Skeletal muscle tissue (tissue), 4 donors: ENCODE results near the gene RPS18. TPM values are rescaled to one million over a fixed set of nuclear protein-coding genes. Genes with fewer than 3 reads are reported as not detected.
A peak's percentile ranks its signal among the peaks of the same experiment; 100 is the strongest.

Experiments
- H3K27ac ChIP-seq: one replicate; pipeline ENCODE4 v1.7.0; 2013; ENCODE audit warnings: mild to moderate bottlenecking, low read depth, low read length, inconsistent platforms
- H3K27me3 ChIP-seq, 3 donors: one replicate each; pipeline ENCODE4 v1.7.0; 2013; ENCODE audit warnings: low read length in 3 of 3; ENCODE audit not compliant: control insufficient read depth in 3 of 3, insufficient read depth in 3 of 3
- H3K36me3 ChIP-seq, 3 donors: one replicate each; pipeline ENCODE4 v1.7.0; 2013; ENCODE audit warnings: low read length in 3 of 3; ENCODE audit not compliant: control insufficient read depth in 3 of 3, insufficient read depth in 3 of 3
- H3K4me1 ChIP-seq, 3 donors: one replicate each; pipeline ENCODE4 v1.7.0; 2013; ENCODE audit warnings: low read length in 3 of 3, mild to moderate bottlenecking in 3 of 3; ENCODE audit not compliant: control insufficient read depth in 3 of 3, insufficient read depth in 3 of 3
- H3K4me3 ChIP-seq, 3 donors: one replicate each; pipeline ENCODE4 v1.7.0; 2013; ENCODE audit warnings: low read length in 3 of 3
- H3K9ac ChIP-seq, 3 donors: one replicate each; pipeline ENCODE4 v1.7.0; 2013; ENCODE audit warnings: low read length in 3 of 3, mild to moderate bottlenecking in 3 of 3, moderate library complexity in 2 of 3, low read depth in 1 of 3
- H3K9me3 ChIP-seq, 3 donors: one replicate each; pipeline ENCODE4 v1.7.0; 2013; ENCODE audit warnings: low read length in 3 of 3; ENCODE audit not compliant: control insufficient read depth in 3 of 3
- total RNA-seq: library from RNA; depleted of rRNA; stranded (reverse); fragments of >200 nt; gene quantifications from one replicate; pipeline ENCODE4 v1.2.3, GENCODE V29; 2014
- donor health status: Osteomylitis.

RPS18 gene
- total RNA-seq, 1 donor from 2014 or later = 8,222 TPM

DNA sequence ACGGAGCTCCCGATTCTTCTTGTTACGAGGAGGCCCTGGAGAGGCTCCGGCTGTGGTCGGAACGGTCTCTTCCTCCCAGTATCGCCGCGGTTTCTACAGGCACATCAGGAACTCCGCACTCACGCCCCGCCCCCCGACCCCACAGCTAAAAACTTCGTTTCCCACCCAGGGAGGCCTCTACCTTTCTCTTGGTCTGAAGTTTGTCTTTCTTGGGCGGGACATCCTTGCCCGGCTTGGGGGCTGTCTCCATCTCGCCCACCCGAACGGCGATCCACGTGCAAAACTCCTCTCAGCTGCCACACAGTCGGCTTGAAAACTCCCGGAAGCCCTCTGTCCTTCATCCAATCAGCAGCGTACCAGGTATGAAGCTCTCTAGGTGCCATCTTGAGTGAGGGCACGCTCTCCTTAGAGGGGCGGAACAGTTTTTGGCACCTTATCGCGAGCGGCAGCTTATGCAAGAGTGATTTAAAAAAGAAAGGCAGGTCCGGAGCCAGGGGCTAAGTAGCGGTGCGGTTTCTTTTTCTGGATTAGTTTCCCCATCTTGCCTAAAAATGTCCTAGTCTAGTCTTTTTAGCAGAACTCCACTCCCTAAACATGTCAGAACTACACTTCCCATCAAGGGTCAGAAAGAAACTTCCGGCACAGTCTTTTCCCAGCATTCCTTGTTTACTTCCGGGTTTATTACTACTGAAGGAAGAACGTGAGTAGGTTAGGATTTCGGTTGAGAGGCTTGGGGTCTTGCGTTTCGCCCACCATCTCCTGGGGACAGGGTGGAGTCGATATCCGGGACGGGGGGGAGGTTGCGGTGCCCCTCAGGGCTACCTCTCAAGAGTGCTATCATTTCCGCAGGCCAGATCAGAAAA is 17.3 kb downstream of the RPS18 start, which contains the start of the genes PFDN6 and WDR46:
Gene PFDN6 (plus strand): TSS at position 681 of the 863 bp plus-strand sequence. CDS start 256 bp downstream, outside the sequence.
Gene WDR46 (minus strand): TSS at position 319 of the 863 bp plus-strand sequence. CDS start 69 bp downstream, at position 250.
- peak within 1 kb of the TSS; percentile 80 for H3K27ac ChIP-seq
- peaks cover 54 to 57% (median 55%) of the 10 kb centered on the region in 3 donors for H3K36me3 ChIP-seq
- no peaks in the 10 kb centered on the region for H3K9me3 ChIP-seq
- peak within 1 kb of the TSS; percentile 90 to 96 (median 95) for H3K4me3 ChIP-seq
- H3K4me1 ChIP-seq = peaks cover 19 to 29% (median 23%) of the 10 kb centered on the region in 3 donors
- peak within 1 kb of the TSS; percentile 93 to 95 (median 93) for H3K9ac ChIP-seq
- no peaks in the 10 kb centered on the region for H3K27me3 ChIP-seq

DNA sequence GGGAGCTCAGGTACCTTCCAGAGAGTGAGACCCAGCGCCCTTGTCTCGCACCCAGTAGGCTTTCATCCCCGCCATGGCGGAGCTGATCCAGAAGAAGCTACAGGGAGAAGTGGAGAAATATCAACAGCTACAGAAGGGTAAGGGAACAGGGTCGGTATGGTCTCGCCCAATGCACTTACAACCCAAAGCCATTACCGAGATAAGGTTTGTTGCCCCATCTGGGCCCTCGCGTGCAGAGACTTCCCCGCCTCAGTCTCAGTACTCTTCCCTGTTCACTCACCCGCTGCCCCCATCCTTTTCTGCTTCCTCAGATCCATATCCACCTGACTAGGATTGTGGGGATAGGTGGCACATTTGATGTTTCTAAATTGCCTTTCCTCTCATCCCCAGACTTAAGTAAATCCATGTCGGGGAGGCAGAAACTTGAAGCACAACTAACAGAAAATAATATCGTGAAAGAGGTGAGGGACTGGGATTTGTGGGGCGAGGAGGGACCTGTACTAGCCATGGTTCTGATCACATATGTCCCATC is 18.0 kb downstream of the RPS18 start:
- H3K36me3 ChIP-seq = peaks cover 54 to 56% (median 55%) of the 10 kb centered on the region in 3 donors

DNA sequence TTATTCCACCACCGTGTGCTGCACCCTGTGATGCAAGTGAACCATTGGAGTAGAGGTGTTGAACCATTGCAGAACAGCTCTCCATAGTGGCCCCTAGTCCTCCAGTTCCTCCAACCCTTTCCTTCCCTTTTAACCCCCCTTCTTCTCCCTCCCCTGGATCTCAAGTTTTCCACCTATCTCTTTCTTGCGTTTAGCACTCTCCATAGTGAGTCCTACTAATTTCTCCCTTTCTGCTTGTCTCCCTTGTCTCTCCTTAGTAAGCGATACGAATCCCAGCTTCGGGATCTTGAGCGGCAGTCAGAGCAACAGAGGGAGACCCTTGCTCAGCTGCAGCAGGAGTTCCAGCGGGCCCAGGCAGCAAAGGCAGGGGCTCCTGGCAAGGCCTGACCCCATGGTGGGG is 18.6 kb downstream of the RPS18 start:
- Histone ChIP-seq H3K9me3 (no peaks in the 10 kb centered on the region), H3K9ac (peak overlapping the region; percentile 93 to 95 (median 93)), H3K36me3 (peaks cover 58 to 61% (median 60%) of the 10 kb centered on the region in 3 donors), H3K4me1 (peaks cover 19 to 29% (median 23%) of the 10 kb centered on the region in 3 donors), H3K4me3 (peak overlapping the region; percentile 90 to 96 (median 95)), H3K27ac (no peak overlapping the region), H3K27me3 (no peaks in the 10 kb centered on the region)

More for the DNA sequence above, 18.0 kb downstream of the RPS18 start:
- peak overlapping the region; percentile 90 to 96 (median 95) for H3K4me3 ChIP-seq
- H3K9ac ChIP-seq = peak overlapping the region; percentile 93 to 95 (median 93)
- no peaks in the 10 kb centered on the region for H3K9me3 ChIP-seq
- H3K4me1 ChIP-seq = peaks cover 19 to 29% (median 23%) of the 10 kb centered on the region in 3 donors
- no peaks in the 10 kb centered on the region for H3K27me3 ChIP-seq
- H3K27ac ChIP-seq = peak overlapping the region; percentile 80

DNA sequence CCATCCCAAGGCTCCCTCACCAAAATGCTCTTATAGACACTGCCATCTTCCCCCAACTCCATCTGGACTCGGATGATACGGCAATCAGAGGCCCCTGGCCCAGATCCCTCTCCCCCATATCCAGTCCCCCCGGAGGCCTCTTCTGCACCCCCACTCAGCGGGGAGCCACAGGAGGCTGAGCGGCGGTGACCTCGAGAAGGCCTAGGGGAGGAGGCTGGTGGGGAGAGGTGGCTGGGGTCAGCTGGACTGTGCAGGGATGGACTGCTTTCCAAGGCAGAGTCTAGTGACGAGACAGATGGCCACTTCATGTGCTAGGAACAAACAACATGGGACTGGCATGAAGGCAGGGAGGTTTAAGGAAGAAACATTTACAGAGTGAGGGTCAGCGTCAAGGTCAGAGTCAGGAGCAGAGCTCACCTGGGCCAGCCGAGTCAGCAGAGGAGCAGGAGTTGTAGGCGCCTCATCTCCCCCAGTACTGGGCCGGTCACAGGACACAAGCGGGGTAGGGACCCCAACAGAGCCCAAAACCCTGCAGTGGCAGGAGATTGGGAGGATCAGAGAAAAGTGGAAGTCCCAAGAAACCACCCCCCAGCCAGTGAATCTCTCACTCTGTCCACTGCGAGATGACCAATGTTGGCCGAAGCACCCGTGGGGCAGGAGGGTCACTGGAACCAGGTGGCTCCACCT is 21.3 kb downstream of the RPS18 start:
- Histone ChIP-seq H3K9me3 (no peaks in the 10 kb centered on the region), H3K27ac (no peak overlapping the region), H3K4me1 (peaks cover 25 to 35% (median 26%) of the 10 kb centered on the region in 3 donors), H3K9ac (no peak overlapping the region), H3K27me3 (no peaks in the 10 kb centered on the region), H3K4me3 (no peak overlapping the region), H3K36me3 (peaks cover 53 to 54% (median 53%) of the 10 kb centered on the region in 3 donors)

DNA sequence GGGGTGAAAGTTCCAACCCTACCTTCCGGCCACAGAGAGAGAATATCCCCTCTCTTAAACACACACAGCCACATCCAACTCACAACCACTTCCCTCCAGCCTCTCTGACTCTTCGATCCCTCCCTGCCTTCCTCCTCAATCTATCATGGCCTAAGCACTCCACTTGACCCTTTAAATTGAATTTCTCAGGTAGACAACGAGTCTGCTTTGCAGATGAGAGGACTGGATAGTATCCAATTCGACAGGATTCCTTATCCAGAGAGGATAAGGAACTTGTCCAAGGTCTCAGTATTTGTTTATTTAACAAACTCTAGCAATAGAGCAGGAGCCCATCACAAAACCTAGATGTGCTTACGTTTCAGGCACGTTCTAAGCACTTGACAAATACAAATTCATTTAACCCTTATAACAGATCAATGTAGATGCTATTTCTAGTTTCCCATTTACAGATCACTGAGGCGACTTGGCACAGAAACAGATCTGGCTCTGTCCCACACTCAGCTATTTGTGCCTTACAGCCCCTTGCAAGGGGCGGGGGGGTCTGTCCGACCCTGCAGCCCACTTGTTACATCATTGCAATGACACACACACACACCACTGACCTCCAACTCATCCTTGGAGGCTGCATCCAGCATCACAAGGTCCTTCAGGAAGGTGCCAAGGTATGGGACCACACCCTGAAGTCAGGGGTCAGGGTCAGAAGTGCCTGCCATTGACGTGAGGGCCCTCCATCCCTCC is 22.4 kb downstream of the RPS18 start:
- no peaks in the 10 kb centered on the region for H3K27me3 ChIP-seq
- no peaks in the 10 kb centered on the region for H3K9me3 ChIP-seq
- peaks cover 53% of the 10 kb centered on the region in 3 donors for H3K36me3 ChIP-seq
- no peak overlapping the region for H3K4me3 ChIP-seq
- H3K9ac ChIP-seq = no peak overlapping the region
- H3K4me1 ChIP-seq = peaks cover 21 to 27% (median 22%) of the 10 kb centered on the region in 3 donors
- no peak overlapping the region for H3K27ac ChIP-seq

DNA sequence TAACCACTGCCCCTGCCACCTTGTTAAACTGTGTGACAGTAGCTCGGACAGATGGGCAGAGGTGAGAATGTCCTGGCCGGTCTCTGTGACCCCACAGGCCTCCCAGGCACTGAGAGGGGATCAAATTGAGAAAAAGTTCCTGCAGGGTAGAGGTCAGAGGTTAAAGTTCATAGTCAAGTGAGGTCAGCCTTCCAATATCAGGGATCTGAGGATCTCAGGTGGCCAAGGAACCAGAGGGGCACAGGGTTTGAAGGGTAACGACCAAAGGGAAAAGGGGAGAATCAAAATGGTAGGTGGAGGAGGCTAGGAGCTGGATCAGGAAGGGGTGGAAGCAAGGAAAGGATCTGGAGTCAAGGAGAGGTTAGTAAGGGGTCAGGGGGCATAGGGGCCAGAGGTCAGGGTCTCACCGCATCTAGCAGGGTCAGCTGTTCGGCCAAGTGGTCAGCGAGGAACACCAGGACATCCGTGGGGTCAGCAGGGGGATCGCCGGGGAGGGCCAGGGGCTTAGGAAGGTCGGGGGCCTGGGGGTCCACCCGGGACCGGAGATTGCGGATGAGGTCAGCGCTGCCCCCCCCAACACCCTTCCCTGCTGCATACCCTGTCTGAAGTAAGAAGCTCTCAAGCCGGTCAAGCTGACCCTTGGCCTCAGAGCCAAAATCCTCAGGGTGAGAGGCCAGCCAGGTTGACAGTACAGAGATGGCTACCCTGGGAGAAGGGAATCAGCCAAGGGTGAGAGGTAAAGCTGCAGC is 23.9 kb downstream of the RPS18 start:
- Histone ChIP-seq H3K9me3 (no peaks in the 10 kb centered on the region), H3K9ac (no peak overlapping the region), H3K27me3 (no peaks in the 10 kb centered on the region), H3K4me1 (peaks cover 16 to 25% (median 17%) of the 10 kb centered on the region in 3 donors), H3K36me3 (peaks cover 52 to 53% (median 53%) of the 10 kb centered on the region in 3 donors), H3K4me3 (no peak overlapping the region), H3K27ac (no peak overlapping the region)

DNA sequence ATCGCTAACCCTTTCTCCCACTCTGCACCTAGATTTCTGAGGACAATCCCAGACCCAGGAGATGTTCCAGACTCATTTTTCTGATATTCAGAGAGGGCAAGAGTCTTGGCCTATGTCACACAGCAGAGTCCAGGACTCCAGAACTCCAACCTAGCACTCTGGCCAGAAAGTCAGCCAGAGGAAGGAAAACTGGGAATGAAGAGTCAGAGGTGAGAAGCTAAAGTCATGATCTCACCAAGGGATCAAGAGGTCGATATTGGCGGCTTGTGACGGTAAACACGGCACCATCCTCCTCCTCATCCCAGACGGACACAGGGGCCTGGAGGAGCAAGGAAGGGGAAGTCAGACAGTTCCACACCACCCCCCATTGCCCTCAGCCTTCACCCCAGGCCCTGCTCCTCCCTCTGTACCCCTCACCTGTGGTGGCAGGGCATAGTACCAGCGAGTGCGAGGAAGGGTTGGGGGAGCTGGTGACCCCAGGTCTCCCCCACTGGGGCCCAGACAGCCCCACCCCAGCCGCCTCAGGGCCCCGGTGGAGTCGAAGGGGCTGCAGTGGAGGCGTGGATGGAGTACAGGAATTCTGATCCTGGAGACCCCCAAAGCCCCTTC is 25.0 kb downstream of the RPS18 start:
- H3K4me1 ChIP-seq = peaks cover 16 to 25% (median 17%) of the 10 kb centered on the region in 3 donors
- H3K9ac ChIP-seq = peak overlapping the region in 2 of 3 donors; percentile 62 to 76
- H3K36me3 ChIP-seq = peaks cover 41 to 49% (median 43%) of the 10 kb centered on the region in 3 donors
- peak overlapping the region; percentile 97 for H3K27ac ChIP-seq
- peak overlapping the region; percentile 52 to 98 (median 54) for H3K4me3 ChIP-seq
- no peaks in the 10 kb centered on the region for H3K27me3 ChIP-seq
- no peaks in the 10 kb centered on the region for H3K9me3 ChIP-seq

DNA sequence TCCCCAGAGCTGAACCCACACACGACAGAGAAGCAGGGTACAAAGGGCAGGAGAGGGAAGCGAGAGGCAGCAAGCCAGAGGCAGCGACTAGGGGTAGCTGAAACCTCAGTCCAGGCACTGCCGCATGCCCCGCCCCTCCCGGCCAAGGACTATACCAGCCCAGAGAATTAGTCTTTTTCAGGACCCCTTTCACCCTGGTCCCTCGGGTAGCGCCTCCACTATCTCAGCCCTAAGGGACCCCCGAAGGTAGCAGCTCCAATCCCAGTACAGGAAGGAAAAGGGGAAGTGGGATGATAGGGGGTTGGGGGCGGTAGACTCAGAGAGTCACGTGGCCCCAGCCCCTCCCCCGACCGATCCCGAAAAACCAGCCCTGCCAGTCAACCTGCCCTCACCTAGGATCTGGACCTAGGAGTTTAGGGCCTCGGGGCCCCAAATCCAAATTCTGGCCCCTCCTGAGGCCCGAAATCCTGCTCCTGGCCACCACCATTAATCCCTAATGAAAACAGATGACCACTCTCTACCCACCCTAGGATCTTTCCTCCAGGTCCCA is 25.6 kb downstream of the RPS18 start:
- Histone ChIP-seq H3K9ac (peak overlapping the region; percentile 43 to 76 (median 62)), H3K9me3 (no peaks in the 10 kb centered on the region), H3K27me3 (no peaks in the 10 kb centered on the region), H3K4me3 (peak overlapping the region; percentile 52 to 98 (median 54)), H3K27ac (peak overlapping the region; percentile 97), H3K4me1 (peaks cover 16 to 25% (median 17%) of the 10 kb centered on the region in 3 donors), H3K36me3 (peaks cover 36 to 43% (median 37%) of the 10 kb centered on the region in 3 donors)
